Mesenchymal stem cell (in vitro differentiated cells and primary cell): ENCODE results near the gene SYT14.
"Not testable (repeated sequence)": the region's sequence is repeated elsewhere in the genome, so short reads cannot be mapped to it uniquely, and the experiment has no call there.

ENCODE experiments used
- DNase-seq: peaks from one replicate; pipeline ENCODE4 v3.0.0-alpha.2; 2013
- H2AFZ ChIP-seq: one replicate; pipeline ENCODE4 v1.6.1; 2013; ENCODE audit warnings: low read depth, mild to moderate bottlenecking, control low read depth, inconsistent platforms, low read length, moderate library complexity
- H2AK5ac ChIP-seq: 2 replicates; pipeline ENCODE4 v1.6.1; 2013; ENCODE audit warnings: low read length, moderate library complexity, mild to moderate bottlenecking, inconsistent platforms; ENCODE audit not compliant: severe bottlenecking
- H2BK120ac ChIP-seq: one replicate; pipeline ENCODE4 v1.6.1; 2013; ENCODE audit warnings: low read depth, mild to moderate bottlenecking, inconsistent platforms, low read length, moderate library complexity
- H2BK12ac ChIP-seq, 2 experiments: one replicate each; pipeline ENCODE4 v1.6.1; 2013; ENCODE audit warnings: inconsistent platforms in 2 of 2, low read length in 2 of 2, mild to moderate bottlenecking in 2 of 2, moderate library complexity in 2 of 2, control low read depth in 1 of 2
- H2BK15ac ChIP-seq: one replicate; pipeline ENCODE4 v1.6.1; 2013; ENCODE audit warnings: mild to moderate bottlenecking, low read depth, inconsistent platforms; ENCODE audit not compliant: poor library complexity, severe bottlenecking
- H2BK5ac ChIP-seq: 2 replicates; pipeline ENCODE4 v1.6.1; 2013; ENCODE audit warnings: low read depth, mild to moderate bottlenecking, low read length, control low read depth, inconsistent platforms; ENCODE audit not compliant: poor library complexity, severe bottlenecking
- H3K14ac ChIP-seq, 2 experiments: one replicate each; pipeline ENCODE4 v1.6.1; 2013; ENCODE audit warnings: inconsistent platforms in 2 of 2, low read length in 2 of 2, control low read depth in 1 of 2, mild to moderate bottlenecking in 1 of 2, moderate library complexity in 1 of 2
- H3K18ac ChIP-seq, 2 experiments: one replicate each; pipeline ENCODE4 v1.6.1; 2013; ENCODE audit warnings: inconsistent platforms in 2 of 2, low read length in 2 of 2, control low read depth in 1 of 2, low read depth in 1 of 2, mild to moderate bottlenecking in 1 of 2
- H3K23ac ChIP-seq, 2 experiments: one replicate each; pipeline ENCODE4 v1.6.1; 2013; ENCODE audit warnings: inconsistent platforms in 2 of 2, low read length in 2 of 2, mild to moderate bottlenecking in 2 of 2, moderate library complexity in 2 of 2, control low read depth in 1 of 2
- H3K27ac ChIP-seq: 2 replicates; pipeline ENCODE4 v1.5.1; 2013; ENCODE audit warnings: mild to moderate bottlenecking, moderate library complexity, low read length, control low read depth, inconsistent platforms; ENCODE audit not compliant: poor library complexity, severe bottlenecking
- H3K27me3 ChIP-seq, 2 experiments: 2 replicates each; pipeline versions ENCODE4 v1.6.1 to v1.7.0; 2013; ENCODE audit warnings: low read length in 2 of 2, mild to moderate bottlenecking in 2 of 2, moderate library complexity in 2 of 2, control low read depth in 1 of 2, inconsistent platforms in 1 of 2; ENCODE audit not compliant: control insufficient read depth in 1 of 2, insufficient read depth in 1 of 2
- H3K36me3 ChIP-seq, 2 experiments: 2 replicates each; pipeline versions ENCODE4 v1.6.1 to v1.7.0; 2013; ENCODE audit warnings: low read length in 2 of 2, control low read depth in 1 of 2, inconsistent platforms in 1 of 2, low read depth in 1 of 2, mild to moderate bottlenecking in 1 of 2; ENCODE audit not compliant: insufficient read depth in 2 of 2, control insufficient read depth in 1 of 2
- H3K4ac ChIP-seq, 2 experiments: one replicate each; pipeline ENCODE4 v1.6.1; 2013; ENCODE audit warnings: inconsistent platforms in 2 of 2, low read length in 2 of 2, mild to moderate bottlenecking in 2 of 2, moderate library complexity in 2 of 2, control low read depth in 1 of 2, low read depth in 1 of 2
- H3K4me1 ChIP-seq: 2 replicates; pipeline ENCODE4 v1.6.1; 2013; ENCODE audit warnings: low read depth, low read length, control low read depth; ENCODE audit not compliant: control insufficient read depth, insufficient read depth
- H3K4me2 ChIP-seq: 2 replicates; pipeline ENCODE4 v1.6.1; 2013; ENCODE audit warnings: low read length, mild to moderate bottlenecking, inconsistent platforms; ENCODE audit not compliant: poor library complexity, severe bottlenecking
- H3K4me3 ChIP-seq, 2 experiments: 2 replicates each; pipeline versions ENCODE4 v1.5.1 to v1.7.0; 2013; ENCODE audit warnings: low read length in 2 of 2, mild to moderate bottlenecking in 2 of 2, control low read depth in 1 of 2, low read depth in 1 of 2; ENCODE audit not compliant: insufficient read depth in 1 of 2
- H3K79me1 ChIP-seq: replicated peaks from 2 replicates; pipeline ENCODE4 v1.6.1; 2013; ENCODE audit warnings: mild to moderate bottlenecking, control low read depth, low read length, inconsistent platforms; ENCODE audit not compliant: poor library complexity, severe bottlenecking
- H3K9ac ChIP-seq: 2 replicates; pipeline ENCODE4 v1.7.0; 2013; ENCODE audit warnings: mild to moderate bottlenecking, low read length, moderate library complexity
- H3K9me3 ChIP-seq: 2 replicates; pipeline ENCODE4 v1.7.0; 2013; ENCODE audit warnings: mild to moderate bottlenecking, low read length; ENCODE audit not compliant: control insufficient read depth
- H4K8ac ChIP-seq: one replicate; pipeline ENCODE4 v1.6.1; 2013; ENCODE audit warnings: inconsistent platforms, mild to moderate bottlenecking, low read length, moderate library complexity
- H4K91ac ChIP-seq: one replicate; pipeline ENCODE4 v1.6.1; 2013; ENCODE audit warnings: mild to moderate bottlenecking, low read length, inconsistent platforms
- WGBS: methylation state at CpG from one replicate; pipeline ENCODE4 v1.1.7; 2013; ENCODE audit warnings: mixed read lengths; 5-methylcytosine and 5-hydroxymethylcytosine counted together

Gene SYT14

GRCh38 chr1:210189426-210189825 lies 251.4 kb downstream of the SYT14 start:
- Histone ChIP-seq H3K23ac (no peak overlapping the region), H3K4me2 (no peak overlapping the region), H3K9me3 (peaks cover 11% of the 10 kb centered on the region), H3K9ac (no peak overlapping the region), H2BK120ac (no peak overlapping the region), H4K8ac (no peak overlapping the region), H3K79me1 (no peaks in the 10 kb centered on the region), H3K4me3 (no peak overlapping the region), H3K14ac (no peak overlapping the region), H3K18ac (no peak overlapping the region), H3K27me3 (no peaks in the 10 kb centered on the region), H3K36me3 (no peaks in the 10 kb centered on the region), H3K4me1 (peaks cover 3% of the 10 kb centered on the region), H2AFZ (no peak overlapping the region), H2BK15ac (no peak overlapping the region), H4K91ac (no peak overlapping the region), H2BK5ac (no peak overlapping the region), H2BK12ac (no peak overlapping the region), H3K27ac (no peak overlapping the region), H3K4ac (no peak overlapping the region), H2AK5ac (no peak overlapping the region)
- DNase-seq: no peak
- WGBS: 96% methylated on average over 7 of the region's 7 CpGs

- 87% methylated on average over 6 of the region's 8 CpGs for WGBS
- peak overlapping the region in 1 of 2 experiments; percentile 32 for H3K4me3 ChIP-seq
- H2BK12ac ChIP-seq: no peak overlapping the region
- no peak overlapping the region for H3K27ac ChIP-seq
- no peaks in the 10 kb centered on the region for H3K79me1 ChIP-seq
- H3K4ac ChIP-seq: no peak overlapping the region
- H2BK15ac ChIP-seq: no peak overlapping the region
- H2BK120ac ChIP-seq: no peak overlapping the region
- H4K91ac ChIP-seq: no peak overlapping the region
- H3K4me1 ChIP-seq: no peaks in the 10 kb centered on the region
- no peak overlapping the region for H2AFZ ChIP-seq
- no peak overlapping the region for H2AK5ac ChIP-seq
- H3K18ac ChIP-seq: no peak overlapping the region
- peaks cover 0 to 11% of the 10 kb centered on the region in 2 experiments for H3K27me3 ChIP-seq
- no peak for DNase-seq
- no peak overlapping the region for H4K8ac ChIP-seq
- H3K23ac ChIP-seq: no peak overlapping the region
- H3K9ac ChIP-seq: no peak overlapping the region
- H3K4me2 ChIP-seq: no peak overlapping the region
- H2BK5ac ChIP-seq: no peak overlapping the region
- H3K9me3 ChIP-seq: peaks cover 38% of the 10 kb centered on the region
- no peak overlapping the region for H3K14ac ChIP-seq
- H3K36me3 ChIP-seq: no peaks in the 10 kb centered on the region
Measured at GRCh38 chr1:210195635-210196160, 257.7 kb downstream of the SYT14 start.

GRCh38 chr1:210196266-210196665 lies 258.2 kb downstream of the SYT14 start:
- H3K14ac ChIP-seq, H3K4me3 ChIP-seq, H2BK5ac ChIP-seq, H3K9ac ChIP-seq, H4K91ac ChIP-seq, DNase-seq, H3K23ac ChIP-seq, H2AFZ ChIP-seq, H2BK12ac ChIP-seq, H4K8ac ChIP-seq, H3K4me2 ChIP-seq, H3K27ac ChIP-seq, H2BK15ac ChIP-seq, H3K4ac ChIP-seq, H3K79me1 ChIP-seq, H2BK120ac ChIP-seq, H3K4me1 ChIP-seq, H3K18ac ChIP-seq, H2AK5ac ChIP-seq, H3K36me3 ChIP-seq: not testable (repeated sequence)
- 95% methylated on average over 5 of the region's 5 CpGs for WGBS
- peaks cover 38% of the 10 kb centered on the region for H3K9me3 ChIP-seq
- peaks cover 0 to 11% of the 10 kb centered on the region in 2 experiments for H3K27me3 ChIP-seq

GRCh38 chr1:210198840-210199239 lies 260.8 kb downstream of the SYT14 start:
- Histone ChIP-seq H3K14ac (no peak overlapping the region), H4K91ac (no peak overlapping the region), H2BK15ac (no peak overlapping the region), H3K27ac (no peak overlapping the region), H3K9ac (no peak overlapping the region), H3K36me3 (no peaks in the 10 kb centered on the region), H2AK5ac (no peak overlapping the region), H2BK12ac (no peak overlapping the region), H3K79me1 (no peaks in the 10 kb centered on the region), H3K4me1 (peaks cover 1% of the 10 kb centered on the region), H2BK120ac (no peak overlapping the region), H2BK5ac (no peak overlapping the region), H3K9me3 (peaks cover 32% of the 10 kb centered on the region), H3K27me3 (peaks cover 0 to 11% of the 10 kb centered on the region in 2 experiments), H3K4ac (no peak overlapping the region), H2AFZ (no peak overlapping the region), H3K4me2 (no peak overlapping the region), H4K8ac (no peak overlapping the region), H3K23ac (no peak overlapping the region), H3K18ac (no peak overlapping the region), H3K4me3 (no peak overlapping the region)
- 50% methylated on average over 2 of the region's 3 CpGs for WGBS
- DNase-seq: no peak
